ENCODE results near the gene NOBOX. TPM values are rescaled to one million over a fixed set of nuclear protein-coding genes. Genes with fewer than 3 reads are reported as not detected.
"Not testable (repeated sequence)": the region's sequence is repeated elsewhere in the genome, so short reads cannot be mapped to it uniquely, and the experiment has no call there.

The NOBOX gene
- total and polyA plus RNA-seq, 4 donors: not detected

GRCh38 chr7:144362061-144362460, 41.4 kb downstream of the NOBOX start:
- H3K4me1 ChIP-seq (ENCODE audit: control insufficient read depth in 4 of 4, insufficient read depth in 4 of 4, low read length in 3 of 4); H3K9me3 ChIP-seq (ENCODE audit: control insufficient read depth in 4 of 4, low read length in 3 of 4); H3K36me3 ChIP-seq (ENCODE audit: control insufficient read depth in 4 of 4, insufficient read depth in 3 of 4, low read depth in 1 of 4, low read length in 3 of 4); H3K27me3 ChIP-seq (ENCODE audit: control insufficient read depth in 4 of 4, insufficient read depth in 4 of 4, low read length in 3 of 4); H3K27ac ChIP-seq (ENCODE audit: low read depth in 1 of 2, low read length in 2 of 2); H3K9ac ChIP-seq (ENCODE audit: low read depth in 1 of 2, low read length in 2 of 2); H3K4me3 ChIP-seq (ENCODE audit: low read depth in 1 of 3, low read length in 3 of 3); DNase-seq (ENCODE audit: low spot score): not testable (repeated sequence)
- no CpG with 5 or more reads among the region's 3 CpGs for WGBS

GRCh38 chr7:144356860-144357259, 46.6 kb downstream of the NOBOX start:
- not testable (repeated sequence) for H3K27ac ChIP-seq (ENCODE audit: low read depth in 1 of 2, low read length in 2 of 2); DNase-seq (ENCODE audit: low spot score); H3K4me3 ChIP-seq (ENCODE audit: low read depth in 1 of 3, low read length in 3 of 3); H3K27me3 ChIP-seq (ENCODE audit: control insufficient read depth in 4 of 4, insufficient read depth in 4 of 4, low read length in 3 of 4); H3K36me3 ChIP-seq (ENCODE audit: control insufficient read depth in 4 of 4, insufficient read depth in 3 of 4, low read depth in 1 of 4, low read length in 3 of 4); H3K4me1 ChIP-seq (ENCODE audit: control insufficient read depth in 4 of 4, insufficient read depth in 4 of 4, low read length in 3 of 4); H3K9ac ChIP-seq (ENCODE audit: low read depth in 1 of 2, low read length in 2 of 2); H3K9me3 ChIP-seq (ENCODE audit: control insufficient read depth in 4 of 4, low read length in 3 of 4)
- 98% methylated on average over 2 of the region's 11 CpGs for WGBS

GRCh38 chr7:144356185-144356584, 47.3 kb downstream of the NOBOX start:
- H3K27me3 ChIP-seq (ENCODE audit: control insufficient read depth in 4 of 4, insufficient read depth in 4 of 4, low read length in 3 of 4); H3K36me3 ChIP-seq (ENCODE audit: control insufficient read depth in 4 of 4, insufficient read depth in 3 of 4, low read depth in 1 of 4, low read length in 3 of 4); DNase-seq (ENCODE audit: low spot score); H3K4me3 ChIP-seq (ENCODE audit: low read depth in 1 of 3, low read length in 3 of 3); H3K9ac ChIP-seq (ENCODE audit: low read depth in 1 of 2, low read length in 2 of 2); H3K27ac ChIP-seq (ENCODE audit: low read depth in 1 of 2, low read length in 2 of 2); H3K4me1 ChIP-seq (ENCODE audit: control insufficient read depth in 4 of 4, insufficient read depth in 4 of 4, low read length in 3 of 4); H3K9me3 ChIP-seq (ENCODE audit: control insufficient read depth in 4 of 4, low read length in 3 of 4): not testable (repeated sequence)
- WGBS: no CpG with 5 or more reads among the region's 6 CpGs

GRCh38 chr7:144355176-144355822, 48.2 kb downstream of the NOBOX start, which contains the start of gene ARHGEF5:
Gene ARHGEF5 (plus strand): TSS chr7:144355402. CDS start chr7:144362670, 7,268 bp downstream.
- H3K27ac ChIP-seq (ENCODE audit: low read depth in 1 of 2, low read length in 2 of 2); H3K9ac ChIP-seq (ENCODE audit: low read depth in 1 of 2, low read length in 2 of 2); H3K36me3 ChIP-seq (ENCODE audit: control insufficient read depth in 4 of 4, insufficient read depth in 3 of 4, low read depth in 1 of 4, low read length in 3 of 4); H3K4me1 ChIP-seq (ENCODE audit: control insufficient read depth in 4 of 4, insufficient read depth in 4 of 4, low read length in 3 of 4); H3K9me3 ChIP-seq (ENCODE audit: control insufficient read depth in 4 of 4, low read length in 3 of 4); DNase-seq (ENCODE audit: low spot score); H3K27me3 ChIP-seq (ENCODE audit: control insufficient read depth in 4 of 4, insufficient read depth in 4 of 4, low read length in 3 of 4); H3K4me3 ChIP-seq (ENCODE audit: low read depth in 1 of 3, low read length in 3 of 3): not testable (repeated sequence)
- WGBS: no CpG with 5 or more reads among the region's 50 CpGs

- H3K9ac ChIP-seq (ENCODE audit: low read depth in 1 of 2, low read length in 2 of 2); DNase-seq (ENCODE audit: low spot score); H3K4me3 ChIP-seq (ENCODE audit: low read depth in 1 of 3, low read length in 3 of 3); H3K27ac ChIP-seq (ENCODE audit: low read depth in 1 of 2, low read length in 2 of 2); H3K9me3 ChIP-seq (ENCODE audit: control insufficient read depth in 4 of 4, low read length in 3 of 4); H3K4me1 ChIP-seq (ENCODE audit: control insufficient read depth in 4 of 4, insufficient read depth in 4 of 4, low read length in 3 of 4); H3K36me3 ChIP-seq (ENCODE audit: control insufficient read depth in 4 of 4, insufficient read depth in 3 of 4, low read depth in 1 of 4, low read length in 3 of 4); H3K27me3 ChIP-seq (ENCODE audit: control insufficient read depth in 4 of 4, insufficient read depth in 4 of 4, low read length in 3 of 4): not testable (repeated sequence)
- 78% methylated on average over 2 of the region's 3 CpGs for WGBS
These were observed 51.8 kb downstream of the NOBOX start for GRCh38 chr7:144351667-144352066.

GRCh38 chr7:144348625-144349024, 54.9 kb downstream of the NOBOX start:
- no CpG with 5 or more reads among the region's 1 CpG for WGBS
- not testable (repeated sequence) for H3K4me3 ChIP-seq (ENCODE audit: low read depth in 1 of 3, low read length in 3 of 3); H3K27me3 ChIP-seq (ENCODE audit: control insufficient read depth in 4 of 4, insufficient read depth in 4 of 4, low read length in 3 of 4); H3K9ac ChIP-seq (ENCODE audit: low read depth in 1 of 2, low read length in 2 of 2); H3K9me3 ChIP-seq (ENCODE audit: control insufficient read depth in 4 of 4, low read length in 3 of 4); H3K36me3 ChIP-seq (ENCODE audit: control insufficient read depth in 4 of 4, insufficient read depth in 3 of 4, low read depth in 1 of 4, low read length in 3 of 4); DNase-seq (ENCODE audit: low spot score); H3K4me1 ChIP-seq (ENCODE audit: control insufficient read depth in 4 of 4, insufficient read depth in 4 of 4, low read length in 3 of 4); H3K27ac ChIP-seq (ENCODE audit: low read depth in 1 of 2, low read length in 2 of 2)

Small RNA genes lying within 50 kb of the gene (small RNA-seq; reads per million reads assigned to genes)
- not detected for gene RNU6ATAC40P

Other genes with a start within 250 kb of the NOBOX start
- gene CTAGE4, start 220.2 kb downstream of the NOBOX start, total RNA-seq: 1 to 10 TPM; 1.4 to 1.7 TPM
- 1 to 10 TPM in 1 of 2 donors, under 1 TPM in 1; 0.55 to 1.4 TPM for gene CTAGE4, start 220.2 kb downstream of the NOBOX start, polyA plus RNA-seq
- 1 to 10 TPM; 1.3 to 3.6 TPM for gene ARHGEF35, start 207.9 kb downstream of the NOBOX start, total RNA-seq
- gene ARHGEF35, start 207.9 kb downstream of the NOBOX start, polyA plus RNA-seq: 1 to 10 TPM; 2.5 to 4.6 TPM
- not detected for gene OR2A42, start 164.1 kb downstream of the NOBOX start, total RNA-seq
- gene OR2A42, start 164.1 kb downstream of the NOBOX start, polyA plus RNA-seq: not detected
- 1 to 10 TPM; 1.6 TPM for gene OR2A7, start 138.9 kb downstream of the NOBOX start, total RNA-seq
- gene OR2A7, start 138.9 kb downstream of the NOBOX start, polyA plus RNA-seq: 1 to 10 TPM; 1.1 to 1.5 TPM
- gene CTAGE8, start 134.4 kb downstream of the NOBOX start, total RNA-seq: under 1 TPM in 1 of 2 donors, not detected in 1; 0.92 TPM
- gene CTAGE8, start 134.4 kb downstream of the NOBOX start, polyA plus RNA-seq: under 1 TPM; 0.44 to 0.57 TPM
- gene OR2A1, start 91.3 kb downstream of the NOBOX start, total RNA-seq: under 1 TPM in 1 of 2 donors, not detected in 1; under 0.01 TPM
- under 1 TPM; 0.01 to 0.08 TPM for gene OR2A1, start 91.3 kb downstream of the NOBOX start, polyA plus RNA-seq
- 1 to 10 TPM; 3.5 to 5.6 TPM for gene ARHGEF5, start 48.3 kb downstream of the NOBOX start, total RNA-seq
- gene ARHGEF5, start 48.3 kb downstream of the NOBOX start, polyA plus RNA-seq: 1 to 10 TPM; 3.9 to 8.4 TPM